IMR-90 (cell line): ENCODE results near the gene XKR7. TPM values are rescaled to one million over a fixed set of nuclear protein-coding genes. Genes with fewer than 3 reads are reported as not detected.
A peak's percentile ranks its signal among the peaks of the same experiment; 100 is the strongest.

Experiments
- ATAC-seq: fragments of 200-7000 bp; cut with Tn5 transposase; 2 replicates; pipeline ENCODE4 v1.9.1; 2020; ENCODE audit warnings: low read depth, mild to moderate bottlenecking, moderate library complexity
- BruUV-seq: library from RNA; stranded (reverse); fragments of 400-500 nt; replicated peaks from 2 replicates; lab custom pipeline; 2021; lab: Mats Ljungman, UMichigan
- CTCF ChIA-PET: fragments of 300-600 bp; formaldehyde crosslinking; extraction: SDS; loops from one replicate; lab custom pipeline; 2021; ENCODE audit warnings: antibody characterized with exemption; lab: Yijun Ruan, JAX
- POLR2A ChIA-PET: fragments of 300-600 bp; sonication (Branson Sonifier 250); formaldehyde crosslinking; loops from one replicate; lab custom pipeline; 2022; ENCODE audit warnings: antibody characterized with exemption; ENCODE audit not compliant: unreplicated experiment; lab: Charles Lee
- DNase-seq: peaks from one replicate; pipeline ENCODE4 v3.0.0; 2013
- H2AFZ ChIP-seq: replicated peaks from 2 replicates; pipeline ENCODE3; 2013; ENCODE audit warnings: low read length, mild to moderate bottlenecking; ENCODE audit not compliant: poor library complexity
- H2AK5ac ChIP-seq: 2 replicates; pipeline ENCODE4 v1.6.1; 2013; ENCODE audit warnings: low read depth, low read length, inconsistent platforms
- H2AK9ac ChIP-seq: replicated peaks from 2 replicates; pipeline ENCODE3; 2013; ENCODE audit warnings: mild to moderate bottlenecking, low read depth, low read length, moderate library complexity; ENCODE audit not compliant: poor library complexity
- H2BK120ac ChIP-seq: 2 replicates; pipeline ENCODE4 v1.6.1; 2013; ENCODE audit warnings: low read depth, low read length, inconsistent platforms
- H2BK15ac ChIP-seq: 3 replicates; pipeline ENCODE4 v1.6.1; 2013; ENCODE audit warnings: low read depth, low read length, inconsistent platforms
- H2BK20ac ChIP-seq: 2 replicates; pipeline ENCODE4 v1.6.1; 2013; ENCODE audit warnings: low read depth, mild to moderate bottlenecking, inconsistent platforms, low read length, moderate library complexity
- H2BK5ac ChIP-seq: 2 replicates; pipeline ENCODE4 v1.6.1; 2013; ENCODE audit warnings: mild to moderate bottlenecking, low read depth, low read length, inconsistent platforms; ENCODE audit not compliant: poor library complexity, severe bottlenecking
- H3K14ac ChIP-seq: replicated peaks from 2 replicates; pipeline ENCODE4 v1.6.1; 2013; ENCODE audit warnings: low read depth, low read length, inconsistent platforms
- H3K18ac ChIP-seq: 2 replicates; pipeline ENCODE4 v1.6.1; 2013; ENCODE audit warnings: low read depth, low read length, control low read depth
- H3K23ac ChIP-seq: 2 replicates; pipeline ENCODE4 v1.6.1; 2013; ENCODE audit warnings: low read depth, low read length, inconsistent platforms
- H3K27ac ChIP-seq: 2 replicates; pipeline ENCODE4 v1.5.1; 2013; ENCODE audit warnings: mild to moderate bottlenecking, control low read depth, low read length; ENCODE audit not compliant: insufficient read depth
- H3K27me3 ChIP-seq: 2 replicates; pipeline ENCODE4 v1.6.1; 2013; ENCODE audit warnings: low read length; ENCODE audit not compliant: control insufficient read depth, insufficient read depth
- H3K36me3 ChIP-seq: 2 replicates; pipeline ENCODE4 v1.6.1; 2013; ENCODE audit warnings: low read length, mixed read lengths; ENCODE audit not compliant: control insufficient read depth, insufficient read depth
- H3K4ac ChIP-seq: 2 replicates; pipeline ENCODE4 v1.6.1; 2013; ENCODE audit warnings: low read depth, low read length, inconsistent platforms
- H3K4me1 ChIP-seq: 2 replicates; pipeline ENCODE4 v1.6.1; 2013; ENCODE audit warnings: low read length, mixed read lengths; ENCODE audit not compliant: control insufficient read depth, insufficient read depth
- H3K4me2 ChIP-seq: 2 replicates; pipeline ENCODE4 v1.6.1; 2013; ENCODE audit warnings: low read depth, mild to moderate bottlenecking, control low read depth, low read length, moderate library complexity
- H3K4me3 ChIP-seq: 2 replicates; pipeline ENCODE4 v1.5.1; 2013; ENCODE audit warnings: low read depth, mild to moderate bottlenecking, control low read depth, low read length, moderate library complexity; ENCODE audit not compliant: insufficient read depth
- H3K56ac ChIP-seq: 2 replicates; pipeline ENCODE4 v1.6.1; 2013; ENCODE audit warnings: low read length, inconsistent platforms; ENCODE audit not compliant: insufficient read depth; ENCODE audit errors: extremely low read depth
- H3K79me1 ChIP-seq, 2 experiments: 2 replicates each; pipeline ENCODE4 v1.6.1; 2013; ENCODE audit warnings: low read length in 2 of 2, inconsistent platforms in 1 of 2, low read depth in 1 of 2
- H3K9ac ChIP-seq: 2 replicates; pipeline ENCODE4 v1.6.1; 2013; ENCODE audit warnings: low read depth, low read length, control low read depth
- H3K9me1 ChIP-seq: 2 replicates; pipeline ENCODE4 v1.6.1; 2013; ENCODE audit warnings: low read length, inconsistent platforms; ENCODE audit not compliant: insufficient read depth
- H3K9me3 ChIP-seq: 2 replicates; pipeline ENCODE4 v1.6.1; 2013; ENCODE audit warnings: low read length; ENCODE audit not compliant: control insufficient read depth, insufficient read depth
- H4K20me1 ChIP-seq: 2 replicates; pipeline ENCODE4 v1.6.1; 2013; ENCODE audit warnings: low read length, inconsistent platforms; ENCODE audit not compliant: insufficient read depth
- H4K5ac ChIP-seq: 2 replicates; pipeline ENCODE4 v1.6.1; 2013; ENCODE audit warnings: mild to moderate bottlenecking, low read depth, low read length, control low read depth
- H4K8ac ChIP-seq, 2 experiments: 2 replicates each; pipeline ENCODE4 v1.6.1; 2013; ENCODE audit warnings: low read depth in 2 of 2, low read length in 2 of 2, control low read depth in 1 of 2, inconsistent platforms in 1 of 2
- H4K91ac ChIP-seq: 2 replicates; pipeline ENCODE4 v1.6.1; 2013; ENCODE audit warnings: low read depth, low read length, inconsistent platforms; ENCODE audit not compliant: insufficient read depth
- BHLHE40 ChIP-seq: fragments of 150-350 bp; IDR thresholded peaks from 2 replicates; pipeline ENCODE4 v1.6.1; 2016; ENCODE audit warnings: mild to moderate bottlenecking, low read depth, low read length
- CHD1 ChIP-seq: IDR thresholded peaks from 2 replicates; pipeline ENCODE4 v1.6.1; 2012; ENCODE audit warnings: low read depth, low read length, improper control_type of control experiment
- FOS ChIP-seq: fragments of 150-350 bp; IDR thresholded peaks from 2 replicates; pipeline ENCODE4 v1.6.1; 2016; ENCODE audit warnings: low read depth, low read length
- NFE2L2 ChIP-seq: fragments of 150-350 bp; IDR thresholded peaks from 2 replicates; pipeline ENCODE4 v1.6.1; 2016; ENCODE audit warnings: low read depth, mild to moderate bottlenecking, low read length
- POLR2A ChIP-seq: IDR thresholded peaks from 2 replicates; pipeline ENCODE4 v1.6.1; 2012; ENCODE audit warnings: mild to moderate bottlenecking, low read depth, low read length
- RCOR1 ChIP-seq: IDR thresholded peaks from 2 replicates; pipeline ENCODE4 v1.6.1; 2012; ENCODE audit warnings: mild to moderate bottlenecking, low read length, improper control_type of control experiment; ENCODE audit not compliant: insufficient replicate concordance
- RFX5 ChIP-seq: IDR thresholded peaks from 2 replicates; pipeline ENCODE4 v1.8.0; 2012; ENCODE audit warnings: low read depth, mild to moderate bottlenecking, low read length, moderate library complexity
- WGBS, 2 experiments: methylation state at CpG; one replicate each; pipeline versions ENCODE4 v1.1.5 to v1.1.7; 2013; ENCODE audit warnings: missing lambda C conversion rate in 2 of 2; ENCODE audit not compliant: insufficient read length in 1 of 2; ENCODE audit errors: extremely low coverage in 2 of 2; 5-methylcytosine and 5-hydroxymethylcytosine counted together
- dilution Hi-C: fragments of 300-500 bp; cut with HindIII; formaldehyde crosslinking; loops from one replicate; pipeline ENCODE4 v1.14.3; 2018; ENCODE audit warnings: low sequenced_read_pairs; ENCODE audit not compliant: unreplicated experiment
- in situ Hi-C: fragments of 300-500 bp; cut with MboI; formaldehyde crosslinking; loops from 3 replicates; pipeline ENCODE4 v1.14.3; 2019; ENCODE audit warnings: low sequenced_read_pairs, inconsistent platforms, mixed read lengths
- intact Hi-C: fragments of 100-400 bp; cut with micrococcal nuclease; formaldehyde crosslinking; loops from 2 replicates; pipeline ENCODE4 v1.10.0; 2022
- polyA plus RNA-seq, 3 experiments: library from polyadenylated mRNA; depleted of rRNA; stranded (reverse); fragments of >200 nt; gene quantifications; 2 replicates each; pipeline ENCODE4 v1.2.3, GENCODE V29; 2012; ENCODE audit warnings: low replicate concordance in 1 of 3
- total RNA-seq: library from RNA; depleted of rRNA; stranded (reverse); fragments of >200 nt; gene quantifications from 2 replicates; pipeline ENCODE4 v1.2.3, GENCODE V29; 2012
- TF ChIP-seq, protein P1 (sequence below): fragments of 150-350 bp; IDR thresholded peaks from 2 replicates; pipeline ENCODE4 v1.6.1; 2017; ENCODE audit warnings: mild to moderate bottlenecking, antibody characterized with exemption, low read length, low read depth
- TF ChIP-seq, protein P2 (sequence below): fragments of 150-350 bp; IDR thresholded peaks from 2 replicates; pipeline ENCODE4 v1.6.1; 2016; ENCODE audit warnings: low read depth, mild to moderate bottlenecking, low read length, moderate library complexity, borderline replicate concordance

The XKR7 gene
- total and polyA plus RNA-seq, 2 of the 4 experiments (the other 2 are of a cell fraction): not detected

DNA sequence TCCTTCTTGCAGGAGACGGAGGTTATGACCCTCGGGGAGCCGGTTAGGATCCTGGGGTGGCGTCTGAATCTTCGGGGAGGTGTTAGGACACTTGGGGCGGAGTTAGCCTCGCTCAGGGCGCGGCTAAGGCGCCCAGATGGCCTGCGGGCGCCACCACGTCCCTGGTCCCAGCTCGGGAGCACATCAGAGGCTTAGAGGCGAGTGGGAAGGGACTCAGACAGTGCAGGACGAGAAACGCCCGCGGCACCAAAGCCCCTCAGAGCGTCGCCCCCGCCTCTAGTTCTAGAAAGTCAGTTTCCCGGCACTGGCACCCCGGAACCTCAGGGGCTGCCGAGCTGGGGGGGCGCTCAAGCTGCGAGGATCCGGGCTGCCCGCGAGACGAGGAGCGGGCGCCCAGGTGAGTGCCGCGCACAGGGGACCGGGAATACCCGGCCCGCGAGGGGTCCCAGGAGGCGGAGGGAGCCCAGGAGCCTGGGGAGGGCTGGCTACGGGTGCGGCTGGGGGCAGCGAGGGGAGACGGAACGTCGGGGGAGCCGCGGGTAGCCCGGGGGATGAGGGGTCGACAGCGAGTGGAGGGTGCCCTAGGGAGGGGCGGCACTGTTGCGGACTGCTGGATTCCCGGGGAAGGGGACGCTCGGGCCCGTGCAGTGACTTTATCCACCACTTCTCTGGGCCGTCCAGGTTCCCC, 84.3 kb downstream of the XKR7 start, which contains the start of gene HCK:
Gene HCK (plus strand): TSS at position 153 of the 688 bp plus-strand sequence.
- Histone ChIP-seq H4K91ac (no peak within 1 kb of the TSS), H2BK20ac (no peak within 1 kb of the TSS), H3K18ac (no peak within 1 kb of the TSS), H3K23ac (no peak within 1 kb of the TSS), H3K27me3 (peaks cover 60% of the 10 kb centered on the region), H4K5ac (no peak within 1 kb of the TSS), H3K79me1 (no peaks in the 10 kb centered on the region), H4K20me1 (no peaks in the 10 kb centered on the region), H2AFZ (peak within 1 kb of the TSS; percentile 39), H3K27ac (no peak within 1 kb of the TSS), H2BK15ac (no peak within 1 kb of the TSS), H3K36me3 (no peaks in the 10 kb centered on the region), H3K9me3 (peaks cover 7% of the 10 kb centered on the region), H2BK120ac (no peak within 1 kb of the TSS), H3K4me3 (no peak within 1 kb of the TSS), H2AK5ac (no peak within 1 kb of the TSS), H3K4ac (no peak within 1 kb of the TSS), H3K4me1 (no peaks in the 10 kb centered on the region), H2BK5ac (no peak within 1 kb of the TSS), H2AK9ac (no peak within 1 kb of the TSS), H4K8ac (no peak within 1 kb of the TSS), H3K56ac (no peak within 1 kb of the TSS), H3K4me2 (no peak within 1 kb of the TSS), H3K9me1 (no peaks in the 10 kb centered on the region), H3K14ac (no peak within 1 kb of the TSS), H3K9ac (no peak within 1 kb of the TSS)
- no peak for TF ChIP-seq RFX5
- TF ChIP-seq, protein P1, sequence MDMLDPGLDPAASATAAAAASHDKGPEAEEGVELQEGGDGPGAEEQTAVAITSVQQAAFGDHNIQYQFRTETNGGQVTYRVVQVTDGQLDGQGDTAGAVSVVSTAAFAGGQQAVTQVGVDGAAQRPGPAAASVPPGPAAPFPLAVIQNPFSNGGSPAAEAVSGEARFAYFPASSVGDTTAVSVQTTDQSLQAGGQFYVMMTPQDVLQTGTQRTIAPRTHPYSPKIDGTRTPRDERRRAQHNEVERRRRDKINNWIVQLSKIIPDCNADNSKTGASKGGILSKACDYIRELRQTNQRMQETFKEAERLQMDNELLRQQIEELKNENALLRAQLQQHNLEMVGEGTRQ: no peak
- TF ChIP-seq FOS: no peak
- TF ChIP-seq NFE2L2: no peak
- TF ChIP-seq POLR2A: no peak
- TF ChIP-seq CHD1: no peak
- TF ChIP-seq BHLHE40: no peak
- TF ChIP-seq, protein P2, sequence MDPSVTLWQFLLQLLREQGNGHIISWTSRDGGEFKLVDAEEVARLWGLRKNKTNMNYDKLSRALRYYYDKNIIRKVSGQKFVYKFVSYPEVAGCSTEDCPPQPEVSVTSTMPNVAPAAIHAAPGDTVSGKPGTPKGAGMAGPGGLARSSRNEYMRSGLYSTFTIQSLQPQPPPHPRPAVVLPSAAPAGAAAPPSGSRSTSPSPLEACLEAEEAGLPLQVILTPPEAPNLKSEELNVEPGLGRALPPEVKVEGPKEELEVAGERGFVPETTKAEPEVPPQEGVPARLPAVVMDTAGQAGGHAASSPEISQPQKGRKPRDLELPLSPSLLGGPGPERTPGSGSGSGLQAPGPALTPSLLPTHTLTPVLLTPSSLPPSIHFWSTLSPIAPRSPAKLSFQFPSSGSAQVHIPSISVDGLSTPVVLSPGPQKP: no peak
- no peak for TF ChIP-seq RCOR1
- in situ Hi-C loops (no loop called here), dilution Hi-C loops (no loop called here), intact Hi-C loops (no loop called here)
- ChIA-PET POLR2A (no interaction called here), CTCF (no interaction called here)
- ATAC-seq: peak; percentile 40; the same call in 1 of the 2 replicates
- no peak for DNase-seq
- BruUV-seq: no TSS peak
- WGBS, 2 experiments: 1% methylated on average over 16 of the region's 58 CpGs; no CpG with 5 or more reads in 1 of the 2 experiments
